Panc1 (cell line): ENCODE results near the gene STX18. TPM values are rescaled to one million over a fixed set of nuclear protein-coding genes. Genes with fewer than 3 reads are reported as not detected.

Experiments
- ATAC-seq: fragments of 200-7000 bp; cut with Tn5 transposase; 2 replicates; pipeline ENCODE4 v1.9.1; 2020; ENCODE audit warnings: mild to moderate bottlenecking, moderate library complexity
- BruUV-seq: library from RNA; stranded (reverse); fragments of 400-500 nt; replicated peaks from 2 replicates; lab custom pipeline; 2021; lab: Mats Ljungman, UMichigan
- CTCF ChIA-PET: fragments of 300-600 bp; sonication (Branson Sonifier 250); formaldehyde crosslinking; loops from one replicate; lab custom pipeline; 2022; ENCODE audit warnings: antibody characterized with exemption; lab: Charles Lee
- POLR2A ChIA-PET: fragments of 300-600 bp; sonication (Branson Sonifier 250); formaldehyde crosslinking; loops from one replicate; lab custom pipeline; 2022; ENCODE audit warnings: antibody characterized with exemption; lab: Charles Lee
- DNase-seq: peaks from one replicate; pipeline ENCODE4 v3.0.0-alpha.2; 2010; ENCODE audit warnings: low read depth, low spot score
- H3K27ac ChIP-seq: 2 replicates; pipeline ENCODE4 v1.5.1; 2011; ENCODE audit warnings: mild to moderate bottlenecking, low read length, inconsistent platforms
- H3K27me3 ChIP-seq: fragments of 200-500 bp; sonication (Bioruptor generic); 2 replicates; pipeline ENCODE4 v1.6.0; 2014; ENCODE audit warnings: low read length, inconsistent platforms; ENCODE audit not compliant: control insufficient read depth, insufficient read depth
- H3K36me3 ChIP-seq: fragments of 200-500 bp; sonication (Bioruptor generic); 2 replicates; pipeline ENCODE4 v1.5.1; 2014; ENCODE audit warnings: inconsistent platforms, mild to moderate bottlenecking, low read length, moderate library complexity; ENCODE audit not compliant: control insufficient read depth, insufficient read depth
- H3K4me1 ChIP-seq: 2 replicates; pipeline ENCODE4 v1.5.1; 2011; ENCODE audit warnings: inconsistent platforms, mild to moderate bottlenecking, low read length, moderate library complexity; ENCODE audit not compliant: control insufficient read depth, insufficient read depth
- H3K4me3 ChIP-seq, 2 experiments: 2 replicates each; pipeline ENCODE4 v1.5.1; 2011 to 2012; ENCODE audit warnings: low read depth in 2 of 2, low read length in 2 of 2, mild to moderate bottlenecking in 2 of 2, inconsistent platforms in 1 of 2, moderate library complexity in 1 of 2
- H3K9me3 ChIP-seq: fragments of 200-500 bp; sonication (Bioruptor generic); 2 replicates; pipeline ENCODE4 v1.5.1; 2014; ENCODE audit warnings: low read depth, mild to moderate bottlenecking, inconsistent platforms, low read length, moderate library complexity; ENCODE audit not compliant: control insufficient read depth, insufficient read depth
- CTCF ChIP-seq: fragments of 450-650 bp; IDR thresholded peaks from 2 replicates; pipeline ENCODE4 v1.5.1; 2017; ENCODE audit warnings: mild to moderate bottlenecking
- POLR2AphosphoS5 ChIP-seq: IDR thresholded peaks from 2 replicates; pipeline ENCODE4 v1.6.1; 2012; ENCODE audit warnings: mild to moderate bottlenecking, low read depth, low read length, moderate library complexity
- SIN3A ChIP-seq: IDR thresholded peaks from 2 replicates; pipeline ENCODE4 v1.6.1; 2012; ENCODE audit warnings: low read depth, mild to moderate bottlenecking, low read length, moderate library complexity, borderline replicate concordance; ENCODE audit not compliant: insufficient read depth
- TCF7L2 ChIP-seq: IDR thresholded peaks from 2 replicates; pipeline ENCODE4 v1.6.1; 2011; ENCODE audit warnings: mild to moderate bottlenecking, low read depth, low read length, inconsistent platforms
- in situ Hi-C: cut with HindIII; loops from 2 replicates; pipeline ENCODE4 v1.10.0; 2016; ENCODE audit warnings: low sequenced_read_pairs, low pct_unique_long_range_greater_than_20kb
- intact Hi-C: fragments of 100-400 bp; cut with micrococcal nuclease; formaldehyde crosslinking; loops from one replicate; pipeline ENCODE4 v1.10.0; 2022; ENCODE audit not compliant: unreplicated experiment
- total RNA-seq: library from RNA; stranded (reverse); gene quantifications from one replicate; pipeline ENCODE4 v1.2.1, GENCODE V29; 2021; ENCODE audit not compliant: unreplicated experiment
- TF ChIP-seq, protein P1 (sequence below), 2 experiments: IDR thresholded peaks; 2 replicates each; pipeline ENCODE4 v1.6.1; 2011 to 2012; ENCODE audit warnings: low read depth in 2 of 2, control low read depth in 1 of 2, low read length in 1 of 2, mild to moderate bottlenecking in 1 of 2, moderate library complexity in 1 of 2; ENCODE audit not compliant: insufficient read depth in 1 of 2

STX18 gene
- total RNA-seq, 1 experiment from 2014 or later = 15.0 TPM

GRCh38 chr4:4398430-4398829 lies 143.4 kb downstream of the STX18 start:
- in situ Hi-C loops (no loop called here), intact Hi-C loops (no loop called here)
- ChIA-PET CTCF (interaction anchor here (0.7 kb wide), 1 partner anchor 32 kb away, joined by 3 read pairs; no protein-coding TSS in a partner anchor), POLR2A (no interaction called here)
- Histone ChIP-seq H3K4me3 (no peak overlapping the region), H3K36me3 (no peaks in the 10 kb centered on the region), H3K27me3 (no peaks in the 10 kb centered on the region; the same call in none of the 2 replicates), H3K27ac (no peak overlapping the region), H3K9me3 (no peaks in the 10 kb centered on the region), H3K4me1 (no peaks in the 10 kb centered on the region)
- TF ChIP-seq TCF7L2 = no peak
- TF ChIP-seq, protein P1, sequence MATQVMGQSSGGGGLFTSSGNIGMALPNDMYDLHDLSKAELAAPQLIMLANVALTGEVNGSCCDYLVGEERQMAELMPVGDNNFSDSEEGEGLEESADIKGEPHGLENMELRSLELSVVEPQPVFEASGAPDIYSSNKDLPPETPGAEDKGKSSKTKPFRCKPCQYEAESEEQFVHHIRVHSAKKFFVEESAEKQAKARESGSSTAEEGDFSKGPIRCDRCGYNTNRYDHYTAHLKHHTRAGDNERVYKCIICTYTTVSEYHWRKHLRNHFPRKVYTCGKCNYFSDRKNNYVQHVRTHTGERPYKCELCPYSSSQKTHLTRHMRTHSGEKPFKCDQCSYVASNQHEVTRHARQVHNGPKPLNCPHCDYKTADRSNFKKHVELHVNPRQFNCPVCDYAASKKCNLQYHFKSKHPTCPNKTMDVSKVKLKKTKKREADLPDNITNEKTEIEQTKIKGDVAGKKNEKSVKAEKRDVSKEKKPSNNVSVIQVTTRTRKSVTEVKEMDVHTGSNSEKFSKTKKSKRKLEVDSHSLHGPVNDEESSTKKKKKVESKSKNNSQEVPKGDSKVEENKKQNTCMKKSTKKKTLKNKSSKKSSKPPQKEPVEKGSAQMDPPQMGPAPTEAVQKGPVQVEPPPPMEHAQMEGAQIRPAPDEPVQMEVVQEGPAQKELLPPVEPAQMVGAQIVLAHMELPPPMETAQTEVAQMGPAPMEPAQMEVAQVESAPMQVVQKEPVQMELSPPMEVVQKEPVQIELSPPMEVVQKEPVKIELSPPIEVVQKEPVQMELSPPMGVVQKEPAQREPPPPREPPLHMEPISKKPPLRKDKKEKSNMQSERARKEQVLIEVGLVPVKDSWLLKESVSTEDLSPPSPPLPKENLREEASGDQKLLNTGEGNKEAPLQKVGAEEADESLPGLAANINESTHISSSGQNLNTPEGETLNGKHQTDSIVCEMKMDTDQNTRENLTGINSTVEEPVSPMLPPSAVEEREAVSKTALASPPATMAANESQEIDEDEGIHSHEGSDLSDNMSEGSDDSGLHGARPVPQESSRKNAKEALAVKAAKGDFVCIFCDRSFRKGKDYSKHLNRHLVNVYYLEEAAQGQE (IDR thresholded peaks at IDR 0.05; ENCODE audit: insufficient read depth in 1 of 2, low read depth in 2 of 2, low read length in 1 of 2) = no peak
- BruUV-seq = no TSS peak
- no peak for ATAC-seq
- no peak for DNase-seq

GRCh38 chr4:4397441-4397819 lies 144.4 kb downstream of the STX18 start:
- TF ChIP-seq TCF7L2 = no peak
- no peak for TF ChIP-seq POLR2AphosphoS5
- no peak for TF ChIP-seq SIN3A
- TF ChIP-seq CTCF = no peak
- TF ChIP-seq, protein P1 (IDR thresholded peaks at IDR 0.05; ENCODE audit: insufficient read depth in 1 of 2, low read depth in 2 of 2, low read length in 1 of 2) = no peak
- in situ Hi-C loops = no loop called here
- intact Hi-C loops = no loop called here

More at GRCh38 chr4:4397441-4397819, 144.4 kb downstream of the STX18 start:
- DNase-seq = no peak
- Histone ChIP-seq H3K36me3 (no peaks in the 10 kb centered on the region), H3K4me3 (no peak overlapping the region), H3K27me3 (no peaks in the 10 kb centered on the region; the same call in none of the 2 replicates), H3K27ac (no peak overlapping the region), H3K4me1 (no peaks in the 10 kb centered on the region), H3K9me3 (no peaks in the 10 kb centered on the region)
- BruUV-seq = no TSS peak
- POLR2A ChIA-PET = no interaction called here
- CTCF ChIA-PET = no interaction called here
- ATAC-seq = no peak
